Activated CD8-positive, alpha-beta T cell treated with anti-CD3 and anti-CD28 coated beads for 36 hours (primary cell): ENCODE data around the gene STIM1. TPM values are rescaled to one million over a fixed set of nuclear protein-coding genes. Genes with fewer than 3 reads are reported as not detected.

Source experiments
- ATAC-seq: fragments of 200-7000 bp; cut with Tn5 transposase; one replicate; pipeline ENCODE4 v1.10.0; 2021; ENCODE audit warnings: mild to moderate bottlenecking, moderate library complexity
- CTCF ChIA-PET: fragments of 350-600 bp; sonication (Branson Sonifier 250); formaldehyde crosslinking; loops from one replicate; lab custom pipeline; 2021; ENCODE audit warnings: antibody characterized with exemption; lab: Charles Lee
- POLR2A ChIA-PET: fragments of 350-600 bp; sonication (Branson Sonifier 250); formaldehyde crosslinking; loops from one replicate; lab custom pipeline; 2021; ENCODE audit warnings: antibody characterized with exemption; lab: Charles Lee
- DNase-seq: peaks from one replicate; pipeline ENCODE4 v3.0.0-alpha.2; 2020
- H3K27ac Mint-ChIP-seq: one replicate; pipeline ENCODE4 v1.8.0; 2021; ENCODE audit warnings: mild to moderate bottlenecking, mixed read lengths
- H3K27me3 Mint-ChIP-seq: one replicate; pipeline ENCODE4 v1.8.0; 2021; ENCODE audit warnings: mixed read lengths
- H3K36me3 Mint-ChIP-seq: one replicate; pipeline ENCODE4 v1.8.0; 2021; ENCODE audit warnings: low read depth, mixed read lengths
- H3K4me1 Mint-ChIP-seq: one replicate; pipeline ENCODE4 v1.8.0; 2021; ENCODE audit warnings: low read depth, mixed read lengths
- H3K4me3 Mint-ChIP-seq: one replicate; pipeline ENCODE4 v1.8.0; 2021; ENCODE audit warnings: mild to moderate bottlenecking, moderate library complexity, mixed read lengths
- H3K9me3 Mint-ChIP-seq: one replicate; pipeline ENCODE4 v1.8.0; 2021; ENCODE audit warnings: mixed read lengths
- CTCF ChIP-seq: fragments of 200-600 bp; IDR thresholded peaks from one replicate; pipeline ENCODE4 v1.8.0; 2022; ENCODE audit warnings: antibody characterized with exemption, mild to moderate bottlenecking
- intact Hi-C: fragments of 100-400 bp; cut with micrococcal nuclease; formaldehyde crosslinking; loops from one replicate; pipeline ENCODE4 v1.10.0; 2022
- total RNA-seq, 2 experiments: library from RNA; stranded (reverse); gene quantifications; one replicate each; pipeline ENCODE4 v1.2.3, GENCODE V29; 2021

STIM1 gene
- total RNA-seq, 2 experiments from 2014 or later: 60.8 to 61.4 TPM

- ChIA-PET POLR2A (interaction anchor here (0.6 to 1.9 kb wide), 4 partner anchors 9 to 518 kb away, joined by 3 to 8 read pairs (median 3); no protein-coding TSS in a partner anchor), CTCF (interaction anchor here (1.0 to 3.5 kb wide), 4 partner anchors 12 to 246 kb away, joined by 3 to 13 read pairs (median 3); partner anchors contain the start of gene STIM1)
- H3K9me3 Mint-ChIP-seq: no peaks in the 10 kb centered on the region
- H3K36me3 Mint-ChIP-seq: peaks cover 45% of the 10 kb centered on the region
- no peak for TF ChIP-seq CTCF
- ATAC-seq (no peak), DNase-seq (no peak)
- peak overlapping the region; percentile 94 for H3K4me3 Mint-ChIP-seq
- H3K27ac Mint-ChIP-seq: peak overlapping the region; percentile 97
- intact Hi-C loops: no loop called here
- no peaks in the 10 kb centered on the region for H3K27me3 Mint-ChIP-seq
- peaks cover 64% of the 10 kb centered on the region for H3K4me1 Mint-ChIP-seq
Measured at GRCh38 chr11:4095509-4096230, 240.2 kb downstream of the STIM1 start.

GRCh38 chr11:4098026-4098621 lies 242.7 kb downstream of the STIM1 start:
- no peak for DNase-seq
- TF ChIP-seq CTCF: no peak
- no peaks in the 10 kb centered on the region for H3K27me3 Mint-ChIP-seq
- H3K27ac Mint-ChIP-seq: no peak overlapping the region
- peaks cover 44% of the 10 kb centered on the region for H3K36me3 Mint-ChIP-seq
- H3K4me1 Mint-ChIP-seq: peaks cover 48% of the 10 kb centered on the region
- H3K4me3 Mint-ChIP-seq: no peak overlapping the region
- intact Hi-C loops: no loop called here
- no peaks in the 10 kb centered on the region for H3K9me3 Mint-ChIP-seq
- no peak for ATAC-seq
- ChIA-PET POLR2A (no interaction called here), CTCF (interaction anchor here (1.2 kb wide), 1 partner anchor 243 kb away, joined by 5 read pairs; the partner anchor contains the start of gene STIM1)

GRCh38 chr11:4102711-4103110 lies 247.2 kb downstream of the STIM1 start:
- H3K36me3 Mint-ChIP-seq: peaks cover 47% of the 10 kb centered on the region
- H3K27me3 Mint-ChIP-seq: no peaks in the 10 kb centered on the region
- ChIA-PET CTCF (interaction anchor here (1.2 to 1.7 kb wide), 2 partner anchors 30 to 254 kb away, joined by 3 to 4 read pairs; no protein-coding TSS in a partner anchor), POLR2A (interaction anchor here (1.4 kb wide), 1 partner anchor 21 kb away, joined by 3 read pairs; no protein-coding TSS in a partner anchor)
- H3K9me3 Mint-ChIP-seq: no peaks in the 10 kb centered on the region
- H3K4me3 Mint-ChIP-seq: no peak overlapping the region
- intact Hi-C loops: no loop called here
- ATAC-seq: no peak
- no peak for DNase-seq
- TF ChIP-seq CTCF: no peak
- no peak overlapping the region for H3K27ac Mint-ChIP-seq
- peaks cover 33% of the 10 kb centered on the region for H3K4me1 Mint-ChIP-seq

GRCh38 chr11:4103269-4103668 lies 247.8 kb downstream of the STIM1 start:
- ChIA-PET POLR2A (interaction anchor here (0.7 kb wide), 1 partner anchor 1485 kb away, joined by 8 read pairs; no protein-coding TSS in a partner anchor), CTCF (interaction anchor here (1.2 to 1.7 kb wide), 2 partner anchors 30 to 254 kb away, joined by 3 to 4 read pairs; no protein-coding TSS in a partner anchor)
- Mint-ChIP-seq H3K4me3 (no peak overlapping the region), H3K36me3 (peaks cover 50% of the 10 kb centered on the region), H3K27ac (no peak overlapping the region), H3K9me3 (no peaks in the 10 kb centered on the region), H3K27me3 (no peaks in the 10 kb centered on the region), H3K4me1 (peaks cover 32% of the 10 kb centered on the region)
- intact Hi-C loops: no loop called here
- no peak for ATAC-seq
- TF ChIP-seq CTCF: no peak
- no peak for DNase-seq
